ENCODE data around the gene ARL14.

Gene ARL14

DNA sequence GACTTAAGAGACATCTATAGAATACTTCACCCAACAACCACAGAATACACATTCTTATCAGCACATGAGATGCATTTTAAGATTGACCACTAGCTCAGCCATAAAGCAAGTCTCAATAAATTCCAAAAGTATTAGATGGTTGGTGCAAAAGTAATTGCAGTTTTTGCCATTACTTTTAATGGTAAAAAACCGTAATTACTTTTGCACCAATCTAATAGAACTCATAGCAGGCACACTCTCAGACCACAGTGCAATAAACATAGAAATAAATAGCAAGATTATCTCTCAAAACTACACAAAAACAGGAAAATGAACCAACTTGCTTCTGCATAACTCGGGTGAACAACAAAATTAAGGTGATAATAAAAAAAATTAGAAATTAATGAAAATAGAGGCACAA lies 45.4 kb downstream of the ARL14 start:
- no peak for DNase-seq (ENCODE audit: low read depth)

GRCh38 chr3:160725338-160725737 lies 48.4 kb downstream of the ARL14 start:
- DNase-seq (ENCODE audit: low read depth): no peak
